Skin of body (tissue), 2 donors: Measurements from ENCODE around the gene UBE2D2. TPM values are rescaled to one million over a fixed set of nuclear protein-coding genes. Genes with fewer than 3 reads are reported as not detected.
"Not testable (repeated sequence)": the region's sequence is repeated elsewhere in the genome, so short reads cannot be mapped to it uniquely, and the experiment has no call there.

Experiments
- DNase-seq: peaks from one replicate; lab custom pipeline; 2025; lab: John Stamatoyannopoulos, UW
- total RNA-seq: library from RNA; depleted of rRNA; stranded (reverse); fragments of >200 nt; gene quantifications from one replicate; pipeline ENCODE4 v1.2.3, GENCODE V29; 2014

UBE2D2 gene
- 69.8 TPM for total RNA-seq

DNA sequence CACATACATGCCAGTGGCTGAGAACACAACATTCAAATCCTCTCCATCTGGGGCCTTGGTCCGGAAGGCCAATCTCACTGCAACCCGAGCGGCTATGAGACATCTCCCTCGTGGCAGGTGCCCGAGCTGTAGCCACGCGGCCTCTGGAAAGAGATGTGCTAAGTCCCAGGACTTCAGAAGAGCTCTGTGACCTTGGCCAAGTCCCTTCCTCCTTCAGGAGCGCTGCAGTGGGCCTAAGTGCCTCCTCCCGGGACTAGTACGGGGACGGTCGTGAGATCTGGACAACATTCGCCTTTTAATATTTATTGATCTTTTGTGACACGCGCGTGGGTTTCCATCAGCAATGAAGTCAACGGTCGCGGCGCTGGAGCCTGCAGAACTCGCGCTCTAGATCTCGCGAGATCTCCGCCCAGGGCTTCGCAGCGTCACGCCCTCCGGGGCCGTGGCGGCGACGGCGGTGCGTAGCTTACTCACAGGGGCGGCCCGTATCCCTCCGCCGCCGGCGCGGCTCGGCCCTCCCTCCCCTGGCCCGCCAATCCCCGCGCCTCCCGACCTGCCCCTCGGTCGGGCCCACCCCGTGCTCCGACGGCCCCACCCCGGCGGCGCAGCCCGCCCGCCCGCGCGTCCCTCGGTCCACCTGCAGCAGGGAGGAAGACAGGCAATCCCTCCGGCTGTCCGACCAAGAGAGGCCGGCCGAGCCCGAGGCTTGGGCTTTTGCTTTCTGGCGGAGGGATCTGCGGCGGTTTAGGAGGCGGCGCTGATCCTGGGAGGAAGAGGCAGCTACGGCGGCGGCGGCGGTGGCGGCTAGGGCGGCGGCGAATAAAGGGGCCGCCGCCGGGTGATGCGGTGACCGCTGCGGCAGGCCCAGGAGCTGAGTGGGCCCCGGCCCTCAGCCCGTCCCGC lies at the start of gene UBE2D2:
TSS of gene UBE2D2 (plus strand) at position 588 of the 903 bp plus-strand sequence. CDS start 453 bp downstream, outside the sequence.
- peak; percentile 96 for DNase-seq

DNA sequence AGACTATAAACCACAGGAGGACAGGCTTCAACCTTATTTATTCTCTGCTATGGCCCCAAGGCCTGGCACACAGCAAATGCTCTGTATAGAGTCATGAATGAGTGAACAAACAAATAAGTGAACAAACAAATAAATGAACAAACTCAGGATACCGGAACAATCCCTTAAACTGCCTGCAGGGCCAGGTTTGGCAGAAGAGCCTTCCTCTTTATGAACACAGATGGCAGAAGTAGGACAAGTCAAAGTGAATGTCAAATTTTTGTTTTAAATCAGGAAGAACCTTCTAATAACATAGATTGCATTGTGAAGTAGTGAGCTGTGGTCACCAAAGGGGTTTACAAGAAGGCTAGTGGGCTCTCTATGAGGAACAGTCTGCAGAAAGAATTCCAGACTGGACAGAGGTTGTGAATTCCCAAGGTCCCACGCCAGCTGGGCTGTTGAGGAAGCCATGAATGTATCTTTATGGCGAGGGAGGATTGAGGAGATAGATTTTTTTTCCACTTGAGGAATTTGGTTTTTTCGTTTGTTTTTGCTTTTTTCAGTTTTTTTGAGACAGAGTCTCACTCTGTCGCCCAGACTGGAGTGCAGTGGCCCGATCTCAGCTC lies 48.3 kb upstream of the UBE2D2 start:
- no peak for DNase-seq

DNA sequence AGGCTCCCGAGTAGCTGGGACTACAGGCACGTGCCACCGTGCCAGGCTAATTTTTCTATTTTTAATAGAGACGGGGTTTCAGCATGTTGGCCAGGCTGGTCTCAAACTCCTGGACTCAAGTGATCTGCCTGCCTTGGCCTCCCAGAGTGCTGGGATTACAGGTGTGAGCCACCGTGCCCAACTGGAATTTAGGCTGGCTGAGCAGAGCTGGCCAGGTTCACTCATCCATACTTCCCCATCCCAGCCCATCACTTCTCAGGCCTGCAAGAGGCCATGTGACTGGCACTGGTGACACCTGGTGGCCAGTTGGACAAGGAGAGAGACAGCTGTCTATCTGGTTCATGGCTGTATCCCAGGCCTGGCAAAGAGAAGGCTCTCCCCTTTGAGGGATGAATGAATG lies 47.7 kb upstream of the UBE2D2 start:
- DNase-seq, result peak; percentile 50

DNA sequence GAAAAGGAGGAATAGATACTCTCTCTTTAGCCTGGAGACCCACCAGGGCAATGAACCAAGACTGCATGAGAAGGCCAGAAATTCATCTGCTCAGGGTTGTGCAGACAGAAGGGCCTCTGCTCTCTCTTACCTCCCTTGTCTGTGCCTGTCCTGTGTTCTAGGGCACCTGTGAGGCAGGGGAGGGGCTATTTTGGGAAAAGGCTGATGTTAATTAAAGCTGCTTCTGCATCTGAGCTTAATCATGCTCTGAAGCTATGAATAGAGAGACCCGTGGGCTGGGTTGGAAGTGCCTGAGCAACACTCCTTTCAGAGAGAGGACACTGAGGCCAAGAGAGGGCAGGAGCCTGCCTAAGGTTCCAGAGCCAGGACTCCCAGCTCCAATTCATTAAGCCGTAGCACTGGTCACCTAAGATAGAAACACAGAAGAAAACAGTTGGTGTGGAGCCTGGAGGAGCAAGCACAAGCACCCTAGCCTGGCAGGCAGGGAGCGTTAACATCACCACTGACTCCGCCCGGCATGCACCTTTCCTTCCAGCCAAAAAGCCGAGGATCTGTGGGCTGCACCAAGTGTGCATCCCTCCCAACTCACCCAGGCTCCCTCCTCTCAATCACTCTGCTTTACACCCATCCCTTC lies 47.2 kb upstream of the UBE2D2 start:
- DNase-seq, result no peak

DNA sequence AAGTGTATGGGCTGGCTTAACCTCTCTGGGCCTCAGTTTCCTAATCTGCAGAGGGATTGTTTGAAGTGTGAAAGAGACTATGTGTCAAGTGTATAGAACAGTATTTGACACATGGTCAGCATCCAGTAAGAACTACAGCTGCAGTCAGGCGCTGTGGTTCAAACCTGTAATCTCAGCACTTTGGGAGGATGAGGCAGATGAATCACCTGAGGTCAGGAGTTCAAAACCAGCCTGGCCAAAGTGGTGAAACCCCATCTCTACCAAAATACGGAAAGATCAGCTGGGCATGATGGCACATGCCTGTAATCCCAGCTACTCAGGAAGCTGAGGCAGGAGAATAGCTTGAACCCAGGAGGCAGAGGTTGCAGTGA lies 46.7 kb upstream of the UBE2D2 start:
- DNase-seq, result no peak

DNA sequence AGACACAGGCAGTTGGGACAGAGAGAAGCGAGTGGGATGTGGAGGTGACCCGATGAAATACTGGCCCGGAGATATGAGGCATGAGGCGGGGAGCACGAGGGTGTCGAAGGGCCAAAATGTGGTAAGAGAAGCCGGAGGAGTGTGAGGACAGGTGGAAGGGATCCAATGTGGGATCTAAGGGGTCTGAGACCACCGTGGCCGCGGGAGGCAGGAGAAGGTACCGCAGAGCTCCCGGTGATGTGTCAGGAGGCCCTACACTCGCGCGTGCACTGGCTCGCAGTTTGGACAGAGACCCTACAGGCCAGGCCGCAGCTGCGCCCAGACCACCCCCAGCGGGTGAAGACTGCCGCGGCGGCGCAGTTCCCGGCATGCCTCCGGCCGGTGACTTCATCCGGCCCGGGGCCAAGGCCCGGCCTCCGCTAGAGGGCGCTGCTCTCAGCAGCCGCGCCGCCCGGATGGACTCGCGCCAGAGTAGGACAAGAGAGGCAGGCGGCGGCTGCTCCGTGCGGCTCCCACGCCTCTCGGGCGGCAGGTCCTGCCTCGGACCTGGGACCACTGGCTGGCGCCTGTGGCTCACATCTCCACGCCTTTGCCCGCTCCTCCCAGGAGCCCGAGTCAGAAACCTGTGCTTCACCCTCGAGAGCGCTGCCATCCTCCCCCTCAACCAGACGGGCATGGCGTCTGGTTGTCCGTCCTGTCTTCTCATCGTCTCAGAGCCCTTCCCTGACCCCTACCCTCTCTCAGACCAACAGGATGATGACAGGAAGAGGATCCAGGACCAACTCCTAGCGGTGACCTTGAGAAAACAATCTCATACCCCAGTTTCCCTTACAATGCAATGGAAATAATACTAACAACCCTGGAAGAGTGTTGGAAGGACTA lies 43.2 kb upstream of the UBE2D2 start:
- peak; percentile 73 for DNase-seq

DNA sequence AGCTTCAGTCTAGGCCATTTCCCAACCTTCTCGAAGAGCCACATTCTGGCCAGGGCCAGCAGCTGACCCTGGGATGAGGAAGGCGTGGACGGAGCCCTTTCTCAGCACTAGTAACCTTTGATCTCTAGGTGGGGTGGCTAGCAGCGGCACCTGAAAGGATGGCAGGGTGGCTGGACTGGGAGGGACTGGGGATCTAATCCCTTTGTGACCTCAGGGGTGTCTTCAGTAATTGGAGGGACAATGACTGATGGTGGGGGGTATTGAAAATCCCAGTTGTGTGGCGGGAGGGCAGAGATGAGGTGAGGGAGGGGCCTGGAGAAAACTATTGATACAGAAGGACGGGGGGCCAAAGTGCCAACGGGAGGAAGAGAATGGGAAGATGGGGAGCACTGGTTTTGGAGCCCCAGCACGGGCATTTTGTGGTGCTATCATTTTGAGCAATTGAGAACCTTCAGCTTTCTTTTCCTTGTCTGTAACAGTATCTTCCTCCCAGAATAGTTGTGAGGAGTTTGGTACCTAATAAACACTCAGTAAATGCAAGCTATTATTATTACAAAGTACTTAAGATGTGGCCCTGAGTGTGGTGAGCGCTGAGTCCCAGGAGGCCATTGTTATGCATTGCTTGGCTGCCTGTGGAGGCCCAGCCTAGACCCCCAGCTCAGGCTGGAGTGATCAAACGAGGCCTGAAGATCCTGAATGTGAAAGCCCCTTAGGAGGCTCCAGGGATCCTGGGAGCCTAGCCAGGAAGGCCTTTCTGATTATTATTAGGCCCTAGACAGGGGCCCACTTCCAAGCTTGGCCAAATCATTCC lies 37.3 kb upstream of the UBE2D2 start:
- no peak for DNase-seq

DNA sequence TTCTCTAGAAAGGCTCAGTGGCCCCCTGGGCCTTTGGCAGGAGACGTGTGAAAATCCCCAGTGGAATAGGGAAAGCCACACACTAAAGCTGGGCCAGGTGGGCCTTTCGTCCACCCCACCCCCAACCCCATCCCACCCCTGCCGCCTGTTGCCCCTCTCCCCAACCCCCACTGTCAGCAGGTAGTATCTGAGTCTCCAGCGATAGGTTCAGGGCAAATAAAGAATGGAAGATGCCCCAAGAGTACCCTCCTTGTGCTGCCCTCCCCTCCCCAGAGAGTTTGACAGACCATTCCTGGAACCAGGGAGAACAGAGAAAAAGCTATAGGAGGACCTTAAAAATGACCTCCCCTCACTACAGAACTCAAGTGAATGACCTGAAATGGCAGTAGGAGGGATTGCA lies 36.7 kb upstream of the UBE2D2 start:
- DNase-seq, result no peak

DNA sequence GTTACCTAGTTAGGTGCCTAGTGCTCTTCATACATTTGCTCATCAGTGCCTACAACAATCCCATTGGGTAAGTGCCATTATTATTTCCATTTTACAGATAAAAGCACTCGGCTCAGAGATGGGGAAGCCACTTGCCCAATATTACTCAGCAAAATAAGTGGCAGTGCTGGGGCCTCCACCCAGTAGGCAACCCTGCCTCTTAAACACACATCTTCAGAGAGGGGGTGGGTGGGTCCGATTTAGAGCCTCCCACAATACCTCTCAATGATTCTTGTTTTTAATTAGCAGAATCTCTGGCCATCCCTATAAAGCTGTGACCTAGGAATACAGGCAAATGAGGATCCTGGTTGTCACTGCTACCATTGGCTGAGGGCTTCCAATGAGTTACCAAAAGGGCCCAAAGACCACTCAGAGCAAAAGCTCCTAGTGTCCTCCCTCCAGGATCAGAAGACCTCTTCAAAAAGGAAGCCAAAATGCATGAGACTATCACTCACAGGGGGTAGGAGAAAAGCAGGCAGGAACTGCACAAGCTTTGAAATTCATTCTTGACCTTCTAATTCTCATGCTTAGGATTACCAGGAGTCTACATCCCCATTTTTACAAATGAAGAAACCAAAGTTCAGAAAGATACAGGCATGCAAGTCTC lies 36.1 kb upstream of the UBE2D2 start:
- DNase-seq, result no peak

DNA sequence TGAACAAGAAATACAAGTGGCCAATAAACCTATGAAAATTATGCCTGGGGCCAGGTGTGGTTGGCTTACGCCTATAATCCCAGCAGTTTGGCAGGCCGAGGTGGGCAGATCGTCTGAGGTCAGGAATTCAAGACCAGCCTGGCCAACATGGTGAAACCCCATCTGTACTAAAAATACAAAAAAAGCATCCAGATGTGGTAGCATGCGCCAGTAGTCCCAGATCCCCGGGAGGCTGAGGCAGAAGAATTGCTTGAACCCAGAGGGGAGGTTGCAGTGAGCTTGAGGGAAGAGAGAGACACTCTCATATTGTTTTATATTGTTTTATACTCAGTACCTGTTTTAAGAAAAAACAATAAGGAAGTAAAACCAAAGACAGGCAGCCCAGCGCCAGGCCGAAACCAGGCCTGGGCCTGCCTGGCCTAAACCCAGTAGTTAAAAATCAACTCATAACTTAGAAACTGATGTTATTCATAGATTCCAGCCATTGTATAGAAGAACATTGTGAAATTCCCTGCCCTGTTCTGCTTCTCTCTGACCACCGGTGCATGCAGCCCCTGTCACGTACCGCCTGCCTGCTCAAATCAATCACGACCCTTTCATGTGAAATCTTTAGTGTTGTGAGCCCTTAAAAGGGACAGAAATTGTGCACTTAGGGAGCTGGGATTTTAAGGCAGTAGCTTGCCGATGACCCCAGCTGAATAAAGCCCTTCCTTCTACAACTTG lies 35.4 kb upstream of the UBE2D2 start:
- DNase-seq, result not testable (repeated sequence)

DNA sequence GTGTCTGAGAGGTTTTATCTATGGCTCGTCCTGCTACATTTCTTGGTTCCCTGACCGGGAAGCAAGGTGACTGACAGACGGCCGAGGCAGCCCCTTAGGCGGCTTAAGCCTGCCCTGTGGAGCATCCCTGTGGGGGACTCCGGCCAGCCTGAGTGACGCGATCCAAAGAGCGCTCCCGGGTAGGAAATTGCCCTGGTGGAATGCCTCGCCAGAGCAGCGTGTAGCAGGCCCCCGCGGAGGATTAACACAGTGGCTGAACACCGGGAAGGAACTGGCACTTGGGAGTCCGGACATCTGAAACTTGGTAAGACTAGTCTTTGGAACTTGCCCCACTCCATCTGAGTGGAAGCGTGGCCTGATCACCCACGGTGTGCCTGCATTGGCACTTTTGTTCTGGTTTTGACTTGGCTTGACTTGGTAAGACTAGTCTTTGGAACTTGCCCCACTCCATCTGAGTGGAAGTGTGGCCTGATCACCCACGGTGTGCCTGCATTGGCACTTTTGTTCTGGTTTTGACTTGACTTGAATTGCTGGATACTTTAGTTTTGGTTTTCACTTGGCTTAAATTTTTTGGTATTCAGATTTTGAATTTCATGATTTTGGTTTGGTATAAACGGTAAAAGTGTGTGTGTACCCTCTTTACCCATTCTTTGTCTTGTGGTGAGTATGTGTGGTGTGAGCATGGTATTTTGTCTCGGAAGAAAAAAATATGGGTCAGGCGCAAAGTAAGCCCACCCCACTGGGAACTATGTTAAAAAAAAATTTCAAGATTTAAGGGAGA lies 34.6 kb upstream of the UBE2D2 start:
- not testable (repeated sequence) for DNase-seq

DNA sequence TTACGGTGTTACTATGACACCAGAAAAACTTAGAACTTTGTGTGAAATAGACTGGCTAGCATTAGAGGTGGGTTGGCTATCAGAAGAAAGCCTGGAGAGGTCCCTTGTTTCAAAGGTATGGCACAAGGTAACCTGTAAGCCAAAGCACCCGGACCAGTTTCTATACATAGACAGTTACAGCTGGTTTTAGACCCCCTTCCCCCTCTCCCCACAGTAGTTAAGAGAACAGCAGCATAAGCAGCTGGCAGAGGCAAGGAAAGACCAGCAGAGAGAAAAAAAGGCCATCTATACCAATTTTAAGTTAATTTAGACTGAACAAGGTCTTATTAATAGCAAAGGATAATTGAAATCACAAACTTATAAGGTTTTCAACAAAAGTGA lies 34.1 kb upstream of the UBE2D2 start:
- DNase-seq, result not testable (repeated sequence)

DNA sequence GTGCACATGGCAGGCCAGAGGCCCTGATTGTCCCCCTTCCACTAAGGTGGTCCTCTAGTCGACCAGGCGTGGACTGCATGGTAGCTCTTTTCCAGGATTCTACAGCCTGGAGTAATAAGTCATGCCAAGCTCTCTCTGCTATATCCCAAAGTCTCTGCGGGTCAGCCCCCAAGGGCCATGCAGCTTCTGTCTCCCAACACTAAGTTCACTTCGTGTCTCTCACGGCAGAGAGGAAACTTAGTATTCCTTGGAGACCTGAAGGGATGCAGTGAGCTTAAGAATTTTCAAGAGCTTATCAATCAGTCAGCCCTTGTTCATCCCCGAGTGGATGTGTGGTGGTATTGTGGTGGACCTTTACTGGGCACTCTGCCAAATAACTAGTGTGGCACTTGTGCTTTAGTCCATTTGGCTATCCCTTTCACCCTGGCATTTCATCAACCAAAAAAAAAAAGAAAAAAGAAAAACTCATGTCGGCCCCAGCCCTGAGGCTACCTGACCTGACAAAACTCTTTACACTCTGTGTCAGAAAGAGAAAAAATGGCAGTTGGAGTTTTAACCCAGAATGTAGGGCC lies 33.2 kb upstream of the UBE2D2 start:
- DNase-seq, result not testable (repeated sequence)

DNA sequence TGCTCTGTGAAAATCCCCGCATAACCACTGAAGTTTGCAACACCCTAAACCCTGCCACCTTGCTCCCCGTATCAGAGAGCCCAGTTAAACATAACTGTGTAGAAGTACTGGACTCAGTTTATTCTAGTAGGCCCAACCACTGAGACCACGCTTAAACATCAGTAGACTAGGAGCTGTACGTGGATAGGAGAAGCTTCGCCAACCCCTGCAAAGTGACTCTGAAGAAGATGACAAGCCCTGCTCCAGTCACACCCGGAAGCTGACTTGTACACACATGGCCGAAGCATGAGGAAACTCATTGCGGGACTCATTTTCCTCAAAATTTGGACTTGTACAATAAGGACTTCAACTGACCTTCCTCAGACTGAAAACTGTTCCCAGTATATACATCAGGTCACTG lies 32.4 kb upstream of the UBE2D2 start:
- DNase-seq, result not testable (repeated sequence)

DNA sequence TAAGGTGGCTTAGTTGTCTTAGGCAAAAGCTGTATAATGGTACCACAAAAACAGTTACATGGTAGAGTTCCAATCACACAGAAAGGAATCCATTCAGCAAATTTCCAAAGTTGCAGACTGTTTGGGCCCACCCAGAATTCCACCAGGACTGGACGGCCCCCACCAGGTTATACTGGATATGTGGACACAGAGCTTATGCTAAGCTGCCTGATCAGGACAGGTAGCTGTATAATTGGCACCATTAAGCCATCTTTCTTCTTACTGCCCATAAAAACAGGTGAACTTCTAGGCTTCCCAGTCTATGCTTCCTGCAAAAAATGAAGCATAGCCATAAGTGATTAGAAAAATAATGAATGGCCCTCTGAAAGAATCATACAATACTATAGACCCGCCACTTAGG lies 31.1 kb upstream of the UBE2D2 start:
- DNase-seq, result not testable (repeated sequence)

DNA sequence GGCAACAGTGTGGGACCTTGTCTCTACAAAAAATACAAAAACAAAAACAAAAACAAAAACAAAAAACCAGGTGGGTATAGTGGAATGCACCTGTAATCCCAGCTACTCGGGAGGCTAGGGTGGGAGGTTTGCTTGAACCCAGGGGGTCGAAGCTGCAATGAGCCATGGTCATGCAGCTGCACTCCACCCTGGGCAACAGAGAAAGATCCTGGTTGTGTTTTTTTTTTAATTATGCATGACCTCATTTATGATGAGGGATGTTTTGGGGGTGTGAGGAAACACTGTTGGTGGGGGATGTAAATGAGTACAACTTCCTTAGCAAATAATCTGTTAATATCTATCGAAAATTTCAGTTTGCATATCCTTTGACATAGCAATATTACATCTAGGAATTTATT lies 29.4 kb upstream of the UBE2D2 start:
- DNase-seq, result no peak

DNA sequence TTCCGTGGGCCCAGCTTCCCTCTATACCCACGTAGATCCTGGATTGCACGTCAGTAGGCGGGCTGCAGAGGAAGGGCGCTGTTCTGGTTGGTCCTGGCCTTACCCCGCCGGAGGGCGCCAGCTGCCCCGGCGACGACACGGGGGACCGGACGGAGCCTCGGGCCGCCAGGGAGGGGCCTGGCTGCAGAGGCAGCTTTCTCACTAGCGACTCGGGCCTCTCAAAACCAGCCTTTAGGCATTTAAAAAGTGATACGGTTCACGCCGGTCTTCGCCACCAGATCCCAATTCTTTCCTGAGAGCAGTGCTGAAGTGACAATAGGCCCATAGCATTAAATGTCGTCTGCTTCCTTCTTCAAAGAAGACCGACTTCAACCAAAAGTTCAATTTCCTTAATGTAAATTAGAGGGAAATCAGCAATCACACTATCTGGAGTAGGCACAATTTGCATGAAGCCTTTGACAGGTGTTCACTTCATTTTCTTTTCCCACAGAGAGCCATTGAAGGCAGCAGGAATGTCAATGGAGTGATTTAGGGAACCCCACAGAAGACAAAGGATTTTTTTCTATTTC lies 17.6 kb upstream of the UBE2D2 start:
- DNase-seq, result no peak

DNA sequence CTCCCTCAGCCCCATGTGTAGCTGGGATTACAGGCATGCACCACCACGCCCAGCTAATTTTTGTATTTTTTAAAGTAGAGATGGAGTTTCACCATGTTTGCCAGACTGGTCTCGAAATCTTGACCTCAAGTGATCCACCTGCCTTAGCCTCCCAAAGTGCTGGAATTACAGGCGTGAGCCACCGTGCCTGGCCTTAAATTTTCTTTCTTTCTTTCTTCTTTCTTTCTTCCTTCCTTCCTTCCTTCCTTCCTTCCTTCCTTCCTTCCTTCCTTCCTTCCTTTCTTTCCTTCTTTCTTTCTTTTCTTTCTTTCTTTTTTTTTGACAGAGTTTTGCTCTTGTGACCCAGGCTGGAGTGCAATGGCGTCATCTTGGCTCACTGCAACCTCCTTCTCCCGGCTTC lies 14.5 kb upstream of the UBE2D2 start:
- DNase-seq, result not testable (repeated sequence)
